Mononuclear cell (primary cell): ENCODE data around the gene MAP3K3. TPM values are rescaled to one million over a fixed set of nuclear protein-coding genes. Genes with fewer than 3 reads are reported as not detected.

ENCODE experiments used
- H3K27me3 ChIP-seq: 2 replicates; pipeline ENCODE4 v1.6.0; 2011; ENCODE audit warnings: low read length, control low read depth; ENCODE audit not compliant: insufficient read depth
- H3K4me1 ChIP-seq: 2 replicates; pipeline ENCODE4 v1.5.1; 2011; ENCODE audit warnings: mild to moderate bottlenecking, low read length, control low read depth; ENCODE audit not compliant: insufficient read depth
- H3K4me3 ChIP-seq: 2 replicates; pipeline ENCODE4 v1.5.1; 2011; ENCODE audit warnings: mild to moderate bottlenecking, low read length, moderate library complexity
- H3K9me3 ChIP-seq: 2 replicates; pipeline ENCODE4 v1.5.1; 2011; ENCODE audit warnings: low read depth, mild to moderate bottlenecking, control low read depth, low read length
- total RNA-seq: library from RNA; depleted of rRNA; stranded (reverse); fragments of >200 nt; gene quantifications from one replicate; pipeline ENCODE4 v1.2.3, GENCODE V29; 2012

MAP3K3 gene
- total RNA-seq, 1 donor = 120 TPM

DNA sequence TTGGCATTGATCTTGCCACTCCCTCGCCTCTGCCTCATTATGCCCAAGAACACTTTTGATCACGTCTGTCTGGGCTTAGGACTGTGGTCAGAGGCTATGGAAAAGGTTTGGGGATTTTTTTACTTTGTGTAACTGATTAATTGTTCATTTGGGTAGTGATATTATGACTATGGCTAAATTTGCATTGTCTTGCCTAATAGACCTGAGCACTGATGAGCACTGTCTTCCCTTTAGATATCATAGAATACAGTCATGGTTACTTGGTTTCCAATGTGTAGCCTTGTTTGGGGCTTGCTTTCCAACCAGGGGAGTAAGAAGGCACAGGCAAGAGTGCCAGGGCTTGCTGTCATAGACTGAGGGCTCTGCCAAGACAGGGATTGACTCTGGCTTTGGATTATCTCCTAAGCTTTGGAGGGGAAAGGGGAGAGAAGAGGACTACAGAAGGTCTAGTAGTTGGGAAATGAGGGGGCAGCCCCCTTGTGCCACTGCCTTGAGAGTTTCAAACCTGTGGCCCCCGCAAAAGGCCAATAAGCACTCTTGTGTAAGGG, 64.0 kb downstream of the MAP3K3 start:
- peaks cover 14% of the 10 kb centered on the region for H3K4me1 ChIP-seq
- no peaks in the 10 kb centered on the region for H3K9me3 ChIP-seq
- no peak overlapping the region for H3K4me3 ChIP-seq
- no peaks in the 10 kb centered on the region for H3K27me3 ChIP-seq

DNA sequence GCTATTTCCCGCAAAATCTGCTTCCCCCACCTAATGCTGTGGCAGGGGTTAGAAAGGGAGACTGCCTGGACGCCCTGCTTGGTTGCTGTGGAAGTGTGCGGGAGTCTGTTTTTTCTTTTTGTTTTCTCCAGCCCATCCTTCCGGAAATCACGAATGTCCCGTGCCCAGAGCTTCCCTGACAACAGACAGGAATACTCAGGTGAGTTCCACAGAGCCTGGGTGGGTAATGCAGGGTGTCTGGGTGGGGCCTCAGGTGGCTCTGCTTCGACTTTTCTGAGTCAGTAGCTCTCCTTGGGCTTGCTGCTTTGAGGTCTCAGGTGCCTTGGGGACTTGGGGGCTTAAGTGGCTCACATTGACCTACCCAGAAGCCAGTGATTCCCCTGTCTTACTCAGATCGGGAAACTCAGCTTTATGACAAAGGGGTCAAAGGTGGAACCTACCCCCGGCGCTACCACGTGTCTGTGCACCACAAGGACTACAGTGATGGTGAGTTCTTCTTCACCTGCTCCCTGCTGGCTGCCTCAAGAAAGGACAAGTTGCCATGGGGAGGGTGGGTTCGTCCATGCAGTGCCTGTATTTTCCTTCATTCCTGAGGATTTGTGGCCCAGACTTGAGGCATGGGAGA, 66.3 kb downstream of the MAP3K3 start:
- no peaks in the 10 kb centered on the region for H3K9me3 ChIP-seq
- H3K4me1 ChIP-seq = no peaks in the 10 kb centered on the region
- H3K27me3 ChIP-seq = no peaks in the 10 kb centered on the region
- no peak overlapping the region for H3K4me3 ChIP-seq

DNA sequence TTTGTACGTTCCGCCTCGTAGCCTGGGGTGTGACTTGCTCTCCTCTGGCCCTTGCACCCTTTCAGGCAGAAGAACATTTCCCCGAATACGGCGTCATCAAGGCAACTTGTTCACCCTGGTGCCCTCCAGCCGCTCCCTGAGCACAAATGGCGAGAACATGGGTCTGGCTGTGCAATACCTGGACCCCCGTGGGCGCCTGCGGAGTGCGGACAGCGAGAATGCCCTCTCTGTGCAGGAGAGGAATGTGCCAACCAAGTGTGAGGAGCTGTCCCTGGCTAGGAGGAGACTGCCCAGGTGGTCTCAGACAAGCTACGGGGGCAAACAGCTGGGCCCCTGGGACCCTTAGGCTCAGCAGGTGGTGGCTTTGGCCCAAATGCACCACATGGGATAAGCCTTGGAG, 67.3 kb downstream of the MAP3K3 start:
- H3K9me3 ChIP-seq = no peaks in the 10 kb centered on the region
- no peaks in the 10 kb centered on the region for H3K27me3 ChIP-seq
- H3K4me3 ChIP-seq = no peak overlapping the region
- peaks cover 6% of the 10 kb centered on the region for H3K4me1 ChIP-seq

DNA sequence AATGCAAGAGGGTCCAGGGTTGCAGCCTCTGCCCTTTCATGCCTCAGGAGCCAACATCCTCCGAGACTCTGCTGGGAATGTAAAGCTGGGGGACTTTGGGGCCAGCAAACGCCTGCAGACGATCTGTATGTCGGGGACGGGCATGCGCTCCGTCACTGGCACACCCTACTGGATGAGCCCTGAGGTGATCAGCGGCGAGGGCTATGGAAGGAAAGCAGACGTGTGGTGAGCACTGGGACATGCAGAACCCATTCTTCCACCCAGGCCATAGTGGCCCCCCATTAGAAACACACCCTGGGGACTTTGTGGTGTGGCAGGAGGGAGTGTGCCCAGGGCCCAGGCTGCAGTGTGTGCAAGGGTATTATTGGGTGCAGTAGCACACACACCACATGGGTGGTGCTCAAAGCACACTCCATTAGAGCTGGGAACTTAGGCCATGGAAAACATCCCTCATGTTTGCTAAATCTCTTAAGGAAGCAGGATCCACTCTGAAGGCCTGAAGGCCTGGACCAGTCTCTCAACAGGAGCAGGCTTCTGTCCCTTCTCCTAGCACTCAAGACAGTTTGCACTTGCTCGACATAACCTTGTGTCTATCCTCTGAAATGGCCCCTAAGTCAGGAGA, 70.1 kb downstream of the MAP3K3 start:
- H3K4me3 ChIP-seq = no peak overlapping the region
- H3K9me3 ChIP-seq = no peaks in the 10 kb centered on the region
- H3K27me3 ChIP-seq = no peaks in the 10 kb centered on the region
- H3K4me1 ChIP-seq = peaks cover 34% of the 10 kb centered on the region

DNA sequence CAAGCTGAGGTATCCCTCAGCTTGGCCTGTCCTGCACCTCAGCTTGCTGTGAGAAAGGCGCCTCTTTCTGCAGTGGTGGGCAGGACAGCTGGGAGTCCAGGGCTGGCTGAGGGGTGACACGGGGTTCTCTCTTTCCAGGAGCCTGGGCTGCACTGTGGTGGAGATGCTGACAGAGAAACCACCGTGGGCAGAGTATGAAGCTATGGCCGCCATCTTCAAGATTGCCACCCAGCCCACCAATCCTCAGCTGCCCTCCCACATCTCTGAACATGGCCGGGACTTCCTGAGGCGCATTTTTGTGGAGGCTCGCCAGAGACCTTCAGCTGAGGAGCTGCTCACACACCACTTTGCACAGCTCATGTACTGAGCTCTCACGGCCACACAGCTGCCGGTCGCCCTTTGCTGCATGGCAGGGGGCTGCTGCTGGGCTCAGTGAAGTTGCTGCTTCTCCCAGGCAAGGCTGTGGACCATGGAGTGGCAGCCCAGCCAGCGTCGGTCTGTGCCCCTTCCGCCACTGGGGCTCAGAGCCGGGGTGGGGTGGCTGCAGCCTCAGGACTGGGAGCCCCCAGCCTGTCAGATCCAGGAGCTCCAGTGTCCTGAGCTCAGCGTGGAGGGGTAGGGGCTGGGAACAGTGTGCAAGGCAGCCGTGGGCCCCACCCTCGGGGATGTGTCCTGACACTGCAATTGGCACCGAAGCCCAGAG, 71.3 kb downstream of the MAP3K3 start:
- peaks cover 42% of the 10 kb centered on the region for H3K4me1 ChIP-seq
- no peaks in the 10 kb centered on the region for H3K27me3 ChIP-seq
- no peaks in the 10 kb centered on the region for H3K9me3 ChIP-seq
- no peak overlapping the region for H3K4me3 ChIP-seq

DNA sequence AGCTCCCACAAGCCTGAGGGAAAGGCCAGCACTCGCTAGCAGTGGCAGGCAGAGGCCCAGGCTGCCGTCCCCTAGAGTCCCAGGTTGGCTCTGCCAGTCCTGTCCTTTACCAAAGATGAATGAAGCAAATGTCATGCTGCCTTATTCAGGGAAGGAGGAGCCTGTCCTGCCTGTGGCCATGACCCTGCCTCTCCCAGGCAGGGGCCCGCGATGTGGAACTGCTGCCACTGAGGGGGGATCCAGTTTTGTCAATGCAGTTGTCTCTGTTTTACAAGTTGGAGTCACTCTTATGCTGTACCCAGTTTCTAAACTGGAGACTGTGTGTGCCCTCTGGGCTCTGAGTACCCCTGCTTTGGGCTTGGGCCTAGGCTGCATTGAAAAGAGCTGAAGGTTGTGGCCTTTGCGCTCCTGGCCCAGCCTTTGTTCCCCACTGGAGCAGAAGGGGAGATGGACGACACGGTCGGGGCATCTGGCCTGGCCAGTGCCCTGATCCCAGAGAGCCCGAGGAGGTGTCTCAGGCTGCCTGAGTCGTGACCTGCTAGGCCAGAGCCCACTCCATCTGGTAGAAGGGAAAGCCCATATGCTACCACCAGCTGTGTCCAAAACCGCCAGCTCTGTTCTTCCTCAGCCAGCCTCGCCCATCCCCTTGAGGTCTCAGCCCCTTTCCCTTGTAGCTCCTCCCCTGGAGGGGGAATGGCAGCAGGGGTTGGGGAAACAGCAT, 72.2 kb downstream of the MAP3K3 start:
- peaks cover 42% of the 10 kb centered on the region for H3K4me1 ChIP-seq
- H3K27me3 ChIP-seq = no peaks in the 10 kb centered on the region
- no peaks in the 10 kb centered on the region for H3K9me3 ChIP-seq
- no peak overlapping the region for H3K4me3 ChIP-seq

DNA sequence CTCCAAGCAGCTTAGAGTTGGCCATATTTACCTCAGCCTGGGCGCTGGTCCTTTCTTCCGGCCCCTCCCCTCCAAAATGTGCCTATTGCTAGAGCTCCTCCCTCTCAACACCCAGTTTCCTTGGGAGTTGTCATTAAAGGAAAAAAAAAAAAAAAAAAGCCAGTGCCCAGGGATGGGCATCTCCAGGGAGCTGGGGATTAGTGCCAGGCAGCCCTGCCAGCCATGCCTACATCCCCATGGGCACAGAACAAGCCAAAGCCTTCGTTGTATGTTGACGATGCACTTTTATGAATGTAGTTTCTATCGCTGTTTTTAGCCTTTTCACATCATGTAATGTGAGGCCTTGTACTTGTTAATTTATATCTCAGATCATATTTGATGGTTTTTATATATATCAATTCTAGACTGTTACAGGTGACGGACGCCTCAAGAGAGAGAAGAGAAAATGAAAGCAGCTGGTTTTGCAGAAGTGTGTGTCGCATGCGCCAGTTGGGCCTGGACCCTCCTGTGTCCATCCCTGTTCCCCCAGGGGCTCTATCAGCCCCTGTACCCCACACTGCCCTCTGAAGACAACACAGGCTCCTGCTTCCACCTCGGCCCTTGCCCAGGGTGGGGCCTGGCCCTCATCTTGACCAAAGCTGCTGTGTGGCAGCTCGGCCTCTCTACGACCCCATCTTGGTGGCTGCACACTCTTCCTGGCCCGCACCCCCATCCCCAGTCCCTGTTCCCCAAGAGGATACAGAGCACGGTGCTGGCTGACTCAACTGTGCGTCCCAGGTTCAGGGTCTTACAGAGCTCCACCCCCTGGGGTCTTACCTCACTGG, 72.9 kb downstream of the MAP3K3 start:
- Histone ChIP-seq H3K9me3 (no peaks in the 10 kb centered on the region), H3K27me3 (no peaks in the 10 kb centered on the region), H3K4me3 (no peak overlapping the region), H3K4me1 (peaks cover 43% of the 10 kb centered on the region)

DNA sequence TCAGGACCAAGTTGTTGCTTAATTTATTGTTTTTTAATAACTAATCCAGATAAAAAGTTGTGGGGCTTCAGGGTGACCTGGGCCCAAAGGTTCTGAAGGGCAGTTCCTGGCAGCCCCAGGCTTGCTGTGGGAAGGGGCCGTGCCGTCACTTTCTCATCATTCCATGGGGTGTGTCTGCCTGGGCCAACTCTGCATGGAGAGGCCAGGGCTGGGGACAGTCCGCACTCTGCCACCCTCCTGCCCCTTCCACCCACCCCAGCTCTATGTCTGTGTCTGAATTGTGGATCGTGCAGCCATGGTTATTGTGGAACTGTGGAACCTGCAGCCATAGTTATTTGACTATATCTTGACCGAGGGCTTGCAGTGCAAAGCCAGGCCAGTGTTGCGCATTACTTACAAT, 73.7 kb downstream of the MAP3K3 start:
- H3K27me3 ChIP-seq = no peaks in the 10 kb centered on the region
- peaks cover 48% of the 10 kb centered on the region for H3K4me1 ChIP-seq
- no peaks in the 10 kb centered on the region for H3K9me3 ChIP-seq
- H3K4me3 ChIP-seq = no peak overlapping the region

DNA sequence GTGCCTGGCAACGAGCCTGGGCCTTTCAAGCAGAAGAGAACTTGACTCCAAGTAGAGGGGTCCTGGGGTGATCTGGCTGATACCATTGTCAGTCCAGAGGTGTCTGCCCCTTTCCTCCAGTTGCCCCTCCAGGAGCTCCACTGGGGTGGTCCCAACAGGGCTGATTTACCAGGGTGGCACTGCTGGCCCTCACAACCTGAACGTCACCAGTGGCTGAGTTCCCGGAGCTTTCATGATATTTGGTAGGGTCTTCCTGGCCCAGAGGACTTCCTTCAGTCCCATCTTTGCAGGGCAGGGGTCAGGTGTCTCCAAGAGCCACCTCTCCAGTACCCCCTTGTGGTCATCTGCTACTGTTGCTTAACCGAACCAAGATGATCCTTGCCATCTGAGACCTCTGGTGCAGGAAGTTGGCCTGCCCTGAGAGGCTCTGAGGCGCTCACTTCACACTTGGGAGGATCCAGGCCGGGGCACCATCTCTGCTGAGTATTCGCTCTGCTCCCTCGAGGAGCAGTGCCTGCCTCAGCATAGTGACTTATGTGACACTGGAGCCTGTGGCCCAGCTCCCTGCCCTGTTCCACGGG, 74.3 kb downstream of the MAP3K3 start:
- no peaks in the 10 kb centered on the region for H3K9me3 ChIP-seq
- no peak overlapping the region for H3K4me3 ChIP-seq
- H3K27me3 ChIP-seq = no peaks in the 10 kb centered on the region
- H3K4me1 ChIP-seq = peaks cover 54% of the 10 kb centered on the region

DNA sequence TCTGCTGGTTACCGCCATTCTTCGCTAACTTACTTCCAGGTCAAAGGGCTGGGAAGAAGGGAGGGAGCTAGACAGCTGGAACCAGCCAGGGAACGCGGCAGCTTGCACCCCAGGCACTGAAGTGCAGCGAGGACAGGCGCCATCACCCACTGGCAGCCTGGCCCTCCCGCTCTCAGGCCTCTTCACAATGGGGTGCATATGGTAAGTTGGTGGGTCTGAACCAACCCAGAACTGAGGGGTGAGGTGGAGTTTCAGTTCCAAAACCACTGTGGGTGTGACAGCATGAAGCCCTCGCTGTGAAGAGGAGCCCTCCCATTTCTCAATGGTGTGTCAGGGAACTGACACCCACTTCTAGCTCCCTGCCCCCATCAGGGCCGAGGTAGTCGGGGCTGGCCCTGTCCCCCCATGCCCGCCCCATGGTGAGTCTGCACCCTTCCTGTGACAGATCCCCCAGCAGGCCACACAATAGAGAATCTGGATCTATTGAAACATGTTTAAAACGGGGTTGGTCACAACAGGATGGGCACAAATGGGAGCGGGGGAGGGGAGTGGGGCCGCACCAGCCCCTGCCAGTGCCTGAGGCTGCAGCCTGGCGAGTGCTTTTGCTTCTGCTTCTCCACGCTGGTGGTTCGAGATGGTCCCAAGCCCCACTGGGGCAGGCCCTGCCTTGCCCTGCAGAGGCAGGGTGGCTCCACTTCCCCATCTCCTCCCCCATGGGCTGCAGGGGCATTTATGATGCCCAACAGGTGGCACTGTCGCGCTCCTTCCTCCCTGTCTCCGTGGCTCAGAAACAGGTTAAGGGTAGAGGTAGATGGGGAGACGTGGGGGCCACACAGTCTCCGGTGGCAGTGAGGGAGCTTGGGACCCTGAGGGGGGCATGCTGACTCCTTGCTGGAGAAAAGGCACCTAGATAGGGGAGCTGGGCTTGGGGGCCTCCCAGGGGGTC, 75.4 kb downstream of the MAP3K3 start:
- Histone ChIP-seq H3K27me3 (no peaks in the 10 kb centered on the region), H3K4me3 (peak overlapping the region; percentile 96), H3K4me1 (peaks cover 63% of the 10 kb centered on the region), H3K9me3 (no peaks in the 10 kb centered on the region)

DNA sequence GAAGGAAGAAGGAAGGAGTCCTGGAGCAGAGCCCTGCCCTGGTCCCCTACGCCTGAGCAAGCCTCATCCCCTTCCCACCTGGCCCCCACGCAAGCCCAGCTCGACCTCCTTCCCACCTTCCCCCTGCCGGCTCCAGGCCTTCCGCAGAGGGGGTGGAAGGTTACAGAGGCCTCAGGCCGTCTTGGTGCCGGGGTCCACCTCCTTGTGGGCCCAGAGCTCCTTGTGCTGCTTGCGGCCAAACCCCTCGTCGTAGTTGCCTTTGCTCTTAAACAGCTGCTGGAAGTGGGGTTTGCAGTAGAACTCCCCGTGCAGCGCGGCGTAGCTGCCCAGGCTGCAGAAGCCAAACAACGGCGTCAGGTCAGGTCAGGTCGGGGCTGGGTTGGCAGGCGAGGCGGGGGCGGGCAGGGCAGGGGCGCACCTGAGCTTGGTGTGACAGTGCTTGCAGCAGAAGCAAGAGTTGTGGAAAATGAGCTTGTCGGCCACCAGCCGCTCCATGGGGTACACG, 76.2 kb downstream of the MAP3K3 start:
- Histone ChIP-seq H3K4me3 (peak overlapping the region; percentile 96), H3K27me3 (no peaks in the 10 kb centered on the region), H3K9me3 (no peaks in the 10 kb centered on the region), H3K4me1 (peaks cover 71% of the 10 kb centered on the region)

DNA sequence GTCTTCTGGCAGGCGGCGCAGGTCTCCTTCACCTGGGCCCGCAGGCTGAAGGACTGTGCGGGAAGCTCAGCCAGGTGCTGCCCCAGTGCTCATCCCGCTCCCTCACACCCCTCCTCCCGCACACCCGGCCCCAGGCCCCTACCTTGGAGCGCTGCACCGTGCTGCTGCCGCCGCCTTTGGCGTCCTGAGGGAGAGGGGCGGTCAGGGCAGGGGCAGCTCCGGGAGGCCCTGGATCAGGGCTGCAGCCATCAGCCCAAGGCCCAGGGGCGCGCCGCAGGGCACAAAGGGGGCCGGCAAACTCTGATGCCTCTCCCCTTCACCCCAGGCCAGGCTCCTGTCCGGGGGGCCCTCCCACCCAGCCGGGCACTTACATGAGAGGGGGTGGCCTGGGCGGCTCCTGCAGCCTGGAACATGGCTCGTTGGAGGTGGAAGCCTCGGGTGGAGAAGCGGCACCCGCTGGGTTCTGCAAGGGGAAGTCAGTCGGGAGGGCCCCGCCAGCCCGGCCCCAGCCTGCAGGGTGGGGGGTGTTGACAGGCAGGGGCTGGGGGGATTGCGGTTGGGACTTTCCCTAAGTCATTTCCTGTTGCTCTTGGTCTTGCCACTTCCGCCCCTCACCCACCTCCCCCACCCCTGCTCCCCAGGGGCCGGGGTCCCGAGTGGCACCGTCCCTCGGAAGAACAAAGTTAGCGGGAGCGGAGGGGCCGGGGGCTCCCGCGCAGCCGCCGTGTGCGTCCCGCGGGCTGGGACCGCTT, 76.8 kb downstream of the MAP3K3 start:
- H3K27me3 ChIP-seq = no peaks in the 10 kb centered on the region
- H3K4me3 ChIP-seq = peak overlapping the region; percentile 96

More for the DNA sequence above, 76.8 kb downstream of the MAP3K3 start:
- Histone ChIP-seq H3K9me3 (no peaks in the 10 kb centered on the region), H3K4me1 (peaks cover 76% of the 10 kb centered on the region)
